ENCODE measurements around the gene CUL7. TPM values are rescaled to one million over a fixed set of nuclear protein-coding genes. Genes with fewer than 3 reads are reported as not detected.

CUL7 gene
- polyA plus RNA-seq, 1 donor (not counting 4 experiments of a cell fraction or from before 2014, with no cell fraction given) = 8.1 TPM

DNA sequence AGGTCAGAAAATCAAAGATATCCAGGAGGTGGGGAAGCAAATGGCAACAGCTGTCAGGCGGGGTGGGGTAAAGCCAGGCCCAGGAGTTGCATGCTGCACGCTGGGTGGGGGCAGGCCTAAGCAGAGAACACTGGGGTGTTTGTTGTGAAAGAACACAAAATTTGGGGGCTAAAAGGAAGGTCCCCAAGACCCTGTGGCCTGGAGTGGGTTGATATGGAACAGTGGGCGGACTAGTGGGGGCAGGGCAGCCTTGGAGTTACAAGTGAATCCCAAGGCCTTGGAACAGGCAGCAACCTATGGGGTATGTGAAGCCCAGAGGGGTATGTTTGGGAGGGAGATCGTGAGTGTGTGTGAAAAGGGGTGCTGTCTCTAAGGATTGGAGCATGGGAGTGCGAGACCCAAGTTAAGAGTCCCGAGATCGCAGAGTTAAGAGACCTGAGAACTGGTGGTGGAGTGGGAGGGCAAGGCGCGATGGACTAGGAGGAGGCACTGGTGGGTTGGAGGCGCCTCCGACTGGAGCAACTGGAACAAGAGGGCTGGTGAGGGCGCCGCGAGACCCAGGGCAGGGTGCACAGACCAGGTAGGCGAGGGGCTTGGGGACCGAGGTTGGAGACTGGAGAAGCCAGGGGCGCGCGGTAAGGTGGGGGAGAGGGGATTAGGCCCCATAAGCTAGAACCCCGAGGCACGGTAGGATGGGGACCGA, 658 bp downstream of the CUL7 start:
- no peaks in the 10 kb centered on the region for H3K9me1 ChIP-seq (ENCODE audit: control insufficient read depth, extremely low read depth, insufficient read depth, low read length)
- FAIRE-seq (no peak), DNase-seq (ENCODE audit: low read depth, low spot score) (no peak)
- H3K27me3 ChIP-seq (ENCODE audit: control insufficient read depth, extremely low read depth, insufficient read depth, low read length) = no peaks in the 10 kb centered on the region
- no peaks in the 10 kb centered on the region for H4K20me1 ChIP-seq (ENCODE audit: control insufficient read depth, extremely low read depth, insufficient read depth, low read length)
- H3K79me2 ChIP-seq (ENCODE audit: control insufficient read depth, insufficient read depth, low read length) = peaks cover 14% of the 10 kb centered on the region
- peak overlapping the region; percentile 1 for H2AFZ ChIP-seq (ENCODE audit: control insufficient read depth, low read length)
- H3K4me3 ChIP-seq (ENCODE audit: control insufficient read depth in 2 of 3, extremely low read depth in 1 of 3, insufficient read depth in 2 of 3, low read depth in 1 of 3, low read length in 3 of 3) = peak overlapping the region; percentile 90 to 94 (median 90)
- peak overlapping the region; percentile 95 for H3K4me2 ChIP-seq (ENCODE audit: control insufficient read depth, extremely low read depth, insufficient read depth, low read depth, low read length)
- H3K36me3 ChIP-seq (ENCODE audit: control insufficient read depth in 2 of 2, extremely low read depth in 1 of 2, insufficient read depth in 2 of 2, low read length in 2 of 2) = peaks cover 17 to 32% of the 10 kb centered on the region in 2 experiments
- peak overlapping the region; percentile 86 for H3K27ac ChIP-seq (ENCODE audit: control insufficient read depth, insufficient read depth, low read length)
- dilution Hi-C loops (cut with MboI; ENCODE audit: extremely low pct_ligation_motif_present, low sequenced_read_pairs) = no loop called here
- TF ChIP-seq CTCF (optimal IDR thresholded peaks at IDR 0.05 in 1 of 3, IDR thresholded peaks at IDR 0.05 in 1 of 3, conservative IDR thresholded peaks at IDR 0.05 in 1 of 3; ENCODE audit: extremely low read depth in 1 of 3, insufficient read depth in 2 of 3, low read length in 3 of 3) = no peak
- no peak for TF ChIP-seq EZH2 (IDR thresholded peaks at IDR 0.05; ENCODE audit: low read length)
- H3K9ac ChIP-seq (ENCODE audit: control insufficient read depth, extremely low read depth, insufficient read depth, low read length) = peak overlapping the region; percentile 94
- peaks cover 17% of the 10 kb centered on the region for H3K4me1 ChIP-seq (ENCODE audit: control insufficient read depth, extremely low read depth, insufficient read depth, low read length)
- H3K9me3 ChIP-seq (ENCODE audit: control insufficient read depth, low read depth, low read length) = no peaks in the 10 kb centered on the region

DNA sequence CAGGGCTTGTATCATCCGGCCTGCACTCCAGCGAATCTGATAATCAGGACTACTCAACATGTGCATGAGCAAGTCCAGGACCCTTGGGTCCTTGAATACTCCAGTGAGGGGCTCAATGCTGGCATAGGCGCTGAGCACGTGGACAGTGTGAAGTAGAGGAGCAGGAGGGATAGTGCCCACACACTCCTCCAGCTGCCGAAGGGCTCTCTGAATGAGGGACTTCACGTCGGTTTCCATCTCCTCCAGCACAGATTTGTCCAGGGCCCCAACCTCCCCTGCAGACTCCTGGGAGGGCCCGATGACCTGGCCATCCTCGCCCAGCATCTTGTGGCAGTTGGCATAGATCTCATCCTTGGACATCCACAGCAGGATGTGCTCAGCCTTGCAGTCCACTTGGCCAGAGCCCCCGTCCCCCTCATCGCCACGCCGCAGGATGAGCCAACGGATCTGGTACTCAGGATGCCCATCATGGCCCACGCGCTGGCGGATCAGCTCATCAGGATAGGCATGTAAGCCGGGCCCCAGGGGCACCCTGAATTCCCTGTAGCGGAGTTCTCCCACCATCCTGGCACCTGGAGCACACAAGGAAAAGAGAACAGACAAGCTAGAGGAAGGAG, 1.3 kb downstream of the CUL7 start:
- no peaks in the 10 kb centered on the region for H3K27me3 ChIP-seq (ENCODE audit: control insufficient read depth, extremely low read depth, insufficient read depth, low read length)
- DNase-seq (ENCODE audit: low read depth, low spot score) = no peak
- H3K4me3 ChIP-seq (ENCODE audit: control insufficient read depth in 2 of 3, extremely low read depth in 1 of 3, insufficient read depth in 2 of 3, low read depth in 1 of 3, low read length in 3 of 3) = no peak overlapping the region
- H3K36me3 ChIP-seq (ENCODE audit: control insufficient read depth in 2 of 2, extremely low read depth in 1 of 2, insufficient read depth in 2 of 2, low read length in 2 of 2) = peaks cover 17 to 31% of the 10 kb centered on the region in 2 experiments
- no peak for FAIRE-seq
- TF ChIP-seq CTCF (optimal IDR thresholded peaks at IDR 0.05 in 1 of 3, IDR thresholded peaks at IDR 0.05 in 1 of 3, conservative IDR thresholded peaks at IDR 0.05 in 1 of 3; ENCODE audit: extremely low read depth in 1 of 3, insufficient read depth in 2 of 3, low read length in 3 of 3) = no peak
- no peak for TF ChIP-seq EZH2 (IDR thresholded peaks at IDR 0.05; ENCODE audit: low read length)
- peak overlapping the region; percentile 95 for H3K4me2 ChIP-seq (ENCODE audit: control insufficient read depth, extremely low read depth, insufficient read depth, low read depth, low read length)
- no peak overlapping the region for H3K9ac ChIP-seq (ENCODE audit: control insufficient read depth, extremely low read depth, insufficient read depth, low read length)
- no peak overlapping the region for H2AFZ ChIP-seq (ENCODE audit: control insufficient read depth, low read length)
- no peaks in the 10 kb centered on the region for H3K9me3 ChIP-seq (ENCODE audit: control insufficient read depth, low read depth, low read length)
- H3K27ac ChIP-seq (ENCODE audit: control insufficient read depth, insufficient read depth, low read length) = no peak overlapping the region
- no peaks in the 10 kb centered on the region for H4K20me1 ChIP-seq (ENCODE audit: control insufficient read depth, extremely low read depth, insufficient read depth, low read length)
- H3K4me1 ChIP-seq (ENCODE audit: control insufficient read depth, extremely low read depth, insufficient read depth, low read length) = peaks cover 15% of the 10 kb centered on the region
- peaks cover 10% of the 10 kb centered on the region for H3K79me2 ChIP-seq (ENCODE audit: control insufficient read depth, insufficient read depth, low read length)
- dilution Hi-C loops (cut with MboI; ENCODE audit: extremely low pct_ligation_motif_present, low sequenced_read_pairs) = no loop called here
- no peaks in the 10 kb centered on the region for H3K9me1 ChIP-seq (ENCODE audit: control insufficient read depth, extremely low read depth, insufficient read depth, low read length)

Measured in keratinocyte (primary cell).